ENCODE results near the gene LAMA4. TPM values are rescaled to one million over a fixed set of nuclear protein-coding genes. Genes with fewer than 3 reads are reported as not detected.
A peak's percentile ranks its signal among the peaks of the same experiment; 100 is the strongest.

The LAMA4 gene
- total and polyA plus RNA-seq, 7 experiments from 2014 or later = not detected

GRCh38 chr6:112190164-112190563, 64.2 kb downstream of the LAMA4 start:
- CTCF ChIA-PET = no interaction called here

GRCh38 chr6:112189494-112189893, 64.9 kb downstream of the LAMA4 start:
- no peaks in the 10 kb centered on the region for H3K9me3 ChIP-seq (ENCODE audit: control insufficient read depth in 2 of 3, low read length in 3 of 3)
- no peaks in the 10 kb centered on the region for H3K27me3 ChIP-seq (ENCODE audit: control insufficient read depth in 2 of 2, insufficient read depth in 2 of 2, low read length in 2 of 2)
- ATAC-seq = no peak
- H3K4me1 Mint-ChIP-seq = peaks cover 0 to 5% (median 0%) of the 10 kb centered on the region in 7 donors
- intact Hi-C loops (cut with micrococcal nuclease) = no loop called here
- H3K27ac Mint-ChIP-seq = no peak overlapping the region
- H3K4me3 ChIP-seq (ENCODE audit: low read length) = no peak overlapping the region
- H3K27me3 Mint-ChIP-seq = peaks cover 8 to 58% (median 14%) of the 10 kb centered on the region in 5 donors
- no peaks in the 10 kb centered on the region for H3K36me3 Mint-ChIP-seq
- H3K36me3 ChIP-seq (ENCODE audit: control insufficient read depth in 2 of 3, insufficient read depth in 3 of 3, low read length in 3 of 3) = no peaks in the 10 kb centered on the region
- CTCF ChIA-PET = no interaction called here
- H3K27ac ChIP-seq (ENCODE audit: low read depth, low read length) = no peak overlapping the region
- DNase-seq = no peak
- H3K9me3 Mint-ChIP-seq = no peaks in the 10 kb centered on the region
- no peaks in the 10 kb centered on the region for H3K4me1 ChIP-seq (ENCODE audit: control insufficient read depth in 2 of 2, insufficient read depth in 2 of 2, low read length in 2 of 2)
- H3K4me3 Mint-ChIP-seq = no peak overlapping the region
- POLR2A ChIA-PET = interaction anchor here (0.5 kb wide), 1 partner anchor 59 kb away, joined by 4 read pairs; no protein-coding TSS in a partner anchor

More at GRCh38 chr6:112190164-112190563, 64.2 kb downstream of the LAMA4 start:
- Mint-ChIP-seq H3K9me3 (no peaks in the 10 kb centered on the region), H3K27ac (no peak overlapping the region), H3K36me3 (no peaks in the 10 kb centered on the region), H3K27me3 (peaks cover 10 to 59% (median 13%) of the 10 kb centered on the region in 5 donors), H3K4me3 (no peak overlapping the region), H3K4me1 (peaks cover 0 to 5% (median 0%) of the 10 kb centered on the region in 7 donors)
- Histone ChIP-seq H3K36me3 (ENCODE audit: control insufficient read depth in 2 of 3, insufficient read depth in 3 of 3, low read length in 3 of 3) (no peaks in the 10 kb centered on the region), H3K4me3 (ENCODE audit: low read length) (no peak overlapping the region), H3K27ac (ENCODE audit: low read depth, low read length) (no peak overlapping the region), H3K27me3 (ENCODE audit: control insufficient read depth in 2 of 2, insufficient read depth in 2 of 2, low read length in 2 of 2) (no peaks in the 10 kb centered on the region), H3K9me3 (ENCODE audit: control insufficient read depth in 2 of 3, low read length in 3 of 3) (no peaks in the 10 kb centered on the region), H3K4me1 (ENCODE audit: control insufficient read depth in 2 of 2, insufficient read depth in 2 of 2, low read length in 2 of 2) (no peaks in the 10 kb centered on the region)
- DNase-seq (no peak), ATAC-seq (no peak)
- intact Hi-C loops (cut with micrococcal nuclease) = no loop called here
- POLR2A ChIA-PET = no interaction called here

GRCh38 chr6:112188906-112189305, 65.5 kb downstream of the LAMA4 start:
- H3K27me3 ChIP-seq (ENCODE audit: control insufficient read depth in 2 of 2, insufficient read depth in 2 of 2, low read length in 2 of 2) = no peaks in the 10 kb centered on the region
- no peak for ATAC-seq
- Mint-ChIP-seq H3K9me3 (no peaks in the 10 kb centered on the region), H3K4me1 (peaks cover 0 to 5% (median 0%) of the 10 kb centered on the region in 7 donors), H3K4me3 (no peak overlapping the region), H3K27ac (no peak overlapping the region), H3K36me3 (no peaks in the 10 kb centered on the region), H3K27me3 (peaks cover 14 to 58% (median 17%) of the 10 kb centered on the region in 5 donors)
- intact Hi-C loops (cut with micrococcal nuclease) = no loop called here
- H3K36me3 ChIP-seq (ENCODE audit: control insufficient read depth in 2 of 3, insufficient read depth in 3 of 3, low read length in 3 of 3) = no peaks in the 10 kb centered on the region
- no peak overlapping the region for H3K27ac ChIP-seq (ENCODE audit: low read depth, low read length)
- H3K4me3 ChIP-seq (ENCODE audit: low read length) = no peak overlapping the region
- no peaks in the 10 kb centered on the region for H3K9me3 ChIP-seq (ENCODE audit: control insufficient read depth in 2 of 3, low read length in 3 of 3)
- CTCF ChIA-PET = interaction anchor here (1.0 kb wide), 1 partner anchor 9 kb away, joined by 3 read pairs; no protein-coding TSS in a partner anchor
- no peak for DNase-seq
- POLR2A ChIA-PET = interaction anchor here (0.5 kb wide), 1 partner anchor 60 kb away, joined by 4 read pairs; no protein-coding TSS in a partner anchor
- H3K4me1 ChIP-seq (ENCODE audit: control insufficient read depth in 2 of 2, insufficient read depth in 2 of 2, low read length in 2 of 2) = no peaks in the 10 kb centered on the region

- ChIA-PET CTCF (interaction anchor here (1.9 kb wide), 1 partner anchor 11 kb away, joined by 5 read pairs; no protein-coding TSS in a partner anchor), POLR2A (no interaction called here)
- H3K27ac ChIP-seq (ENCODE audit: low read depth, low read length) = no peak overlapping the region
- H3K4me1 Mint-ChIP-seq = peaks cover 0 to 5% (median 0%) of the 10 kb centered on the region in 7 donors
- H3K27me3 Mint-ChIP-seq = peaks cover 15 to 58% (median 20%) of the 10 kb centered on the region in 5 donors
- ATAC-seq (no peak), DNase-seq (no peak)
- H3K4me3 Mint-ChIP-seq = no peak overlapping the region
- no peaks in the 10 kb centered on the region for H3K36me3 Mint-ChIP-seq
- H3K9me3 ChIP-seq (ENCODE audit: control insufficient read depth in 2 of 3, low read length in 3 of 3) = no peaks in the 10 kb centered on the region
- no peaks in the 10 kb centered on the region for H3K9me3 Mint-ChIP-seq
- no peaks in the 10 kb centered on the region for H3K4me1 ChIP-seq (ENCODE audit: control insufficient read depth in 2 of 2, insufficient read depth in 2 of 2, low read length in 2 of 2)
- intact Hi-C loops (cut with micrococcal nuclease) = no loop called here
- H3K27ac Mint-ChIP-seq = no peak overlapping the region
- no peaks in the 10 kb centered on the region for H3K36me3 ChIP-seq (ENCODE audit: control insufficient read depth in 2 of 3, insufficient read depth in 3 of 3, low read length in 3 of 3)
- no peak overlapping the region for H3K4me3 ChIP-seq (ENCODE audit: low read length)
- no peaks in the 10 kb centered on the region for H3K27me3 ChIP-seq (ENCODE audit: control insufficient read depth in 2 of 2, insufficient read depth in 2 of 2, low read length in 2 of 2)
These were observed 66.6 kb downstream of the LAMA4 start for GRCh38 chr6:112187736-112188135.

GRCh38 chr6:112184951-112185350, 69.4 kb downstream of the LAMA4 start:
- H3K4me3 Mint-ChIP-seq = no peak overlapping the region
- H3K27ac ChIP-seq (ENCODE audit: low read depth, low read length) = no peak overlapping the region
- H3K27me3 ChIP-seq (ENCODE audit: control insufficient read depth in 2 of 2, insufficient read depth in 2 of 2, low read length in 2 of 2) = no peaks in the 10 kb centered on the region
- no peaks in the 10 kb centered on the region for H3K4me1 ChIP-seq (ENCODE audit: control insufficient read depth in 2 of 2, insufficient read depth in 2 of 2, low read length in 2 of 2)
- peaks cover 18 to 55% (median 32%) of the 10 kb centered on the region in 5 donors for H3K27me3 Mint-ChIP-seq
- peaks cover 0 to 5% (median 0%) of the 10 kb centered on the region in 7 donors for H3K4me1 Mint-ChIP-seq
- ATAC-seq = no peak
- H3K9me3 Mint-ChIP-seq = no peaks in the 10 kb centered on the region
- no peaks in the 10 kb centered on the region for H3K36me3 Mint-ChIP-seq
- H3K4me3 ChIP-seq (ENCODE audit: low read length) = no peak overlapping the region
- H3K36me3 ChIP-seq (ENCODE audit: control insufficient read depth in 2 of 3, insufficient read depth in 3 of 3, low read length in 3 of 3) = no peaks in the 10 kb centered on the region
- intact Hi-C loops (cut with micrococcal nuclease) = no loop called here
- CTCF ChIA-PET = interaction anchor here (1.9 kb wide), 1 partner anchor 1674 kb away, joined by 4 read pairs; no protein-coding TSS in a partner anchor
- no peaks in the 10 kb centered on the region for H3K9me3 ChIP-seq (ENCODE audit: control insufficient read depth in 2 of 3, low read length in 3 of 3)
- no peak for DNase-seq
- POLR2A ChIA-PET = no interaction called here
- H3K27ac Mint-ChIP-seq = no peak overlapping the region

GRCh38 chr6:112183271-112183671, 71.1 kb downstream of the LAMA4 start:
- no peaks in the 10 kb centered on the region for H3K9me3 ChIP-seq (ENCODE audit: control insufficient read depth in 2 of 3, low read length in 3 of 3)
- ChIA-PET POLR2A (no interaction called here), CTCF (no interaction called here)
- no peak overlapping the region for H3K27ac ChIP-seq (ENCODE audit: low read depth, low read length)
- no peak overlapping the region for H3K27ac Mint-ChIP-seq
- H3K4me1 Mint-ChIP-seq = peaks cover 0 to 5% (median 0%) of the 10 kb centered on the region in 7 donors
- DNase-seq = no peak
- peaks cover 13 to 46% (median 41%) of the 10 kb centered on the region in 5 donors for H3K27me3 Mint-ChIP-seq
- no peak overlapping the region for H3K4me3 ChIP-seq (ENCODE audit: low read length)
- no peaks in the 10 kb centered on the region for H3K4me1 ChIP-seq (ENCODE audit: control insufficient read depth in 2 of 2, insufficient read depth in 2 of 2, low read length in 2 of 2)
- H3K9me3 Mint-ChIP-seq = no peaks in the 10 kb centered on the region
- H3K27me3 ChIP-seq (ENCODE audit: control insufficient read depth in 2 of 2, insufficient read depth in 2 of 2, low read length in 2 of 2) = no peaks in the 10 kb centered on the region
- H3K4me3 Mint-ChIP-seq = no peak overlapping the region
- H3K36me3 ChIP-seq (ENCODE audit: control insufficient read depth in 2 of 3, insufficient read depth in 3 of 3, low read length in 3 of 3) = no peaks in the 10 kb centered on the region
- H3K36me3 Mint-ChIP-seq = no peaks in the 10 kb centered on the region
- ATAC-seq = no peak
- intact Hi-C loops (cut with micrococcal nuclease) = no loop called here

- no peaks in the 10 kb centered on the region for H3K4me1 Mint-ChIP-seq
- Histone ChIP-seq H3K4me1 (ENCODE audit: control insufficient read depth in 2 of 2, insufficient read depth in 2 of 2, low read length in 2 of 2) (no peaks in the 10 kb centered on the region), H3K4me3 (ENCODE audit: low read length) (no peak overlapping the region), H3K9me3 (ENCODE audit: control insufficient read depth in 2 of 3, low read length in 3 of 3) (no peaks in the 10 kb centered on the region), H3K27me3 (ENCODE audit: control insufficient read depth in 2 of 2, insufficient read depth in 2 of 2, low read length in 2 of 2) (no peaks in the 10 kb centered on the region), H3K27ac (ENCODE audit: low read depth, low read length) (no peak overlapping the region), H3K36me3 (ENCODE audit: control insufficient read depth in 2 of 3, insufficient read depth in 3 of 3, low read length in 3 of 3) (no peaks in the 10 kb centered on the region)
- ChIA-PET POLR2A (no interaction called here), CTCF (interaction anchor here (1.0 to 1.6 kb wide), 4 partner anchors 15 to 130 kb away, joined by 3 to 10 read pairs (median 4); no protein-coding TSS in a partner anchor)
- no peak for ATAC-seq
- no peak for DNase-seq
- no peak overlapping the region for H3K4me3 Mint-ChIP-seq
- intact Hi-C loops (cut with micrococcal nuclease) = no loop called here
- no peaks in the 10 kb centered on the region for H3K36me3 Mint-ChIP-seq
- H3K27ac Mint-ChIP-seq = peak overlapping the region in 3 of 9 donors; percentile 13 to 38 (median 37)
- H3K27me3 Mint-ChIP-seq = peaks cover 8 to 42% (median 35%) of the 10 kb centered on the region in 5 donors
- no peaks in the 10 kb centered on the region for H3K9me3 Mint-ChIP-seq
These were observed 73.2 kb downstream of the LAMA4 start for GRCh38 chr6:112181130-112181529.
